IPS-11a (cell line): ENCODE measurements around the gene EIF3K.
"Not testable (repeated sequence)": the region's sequence is repeated elsewhere in the genome, so short reads cannot be mapped to it uniquely, and the experiment has no call there.

Experiments used
- H3K4me3 ChIP-seq: one replicate; pipeline ENCODE4 v1.5.1; 2013; ENCODE audit warnings: low read depth, low read length, control low read depth

Gene EIF3K

DNA sequence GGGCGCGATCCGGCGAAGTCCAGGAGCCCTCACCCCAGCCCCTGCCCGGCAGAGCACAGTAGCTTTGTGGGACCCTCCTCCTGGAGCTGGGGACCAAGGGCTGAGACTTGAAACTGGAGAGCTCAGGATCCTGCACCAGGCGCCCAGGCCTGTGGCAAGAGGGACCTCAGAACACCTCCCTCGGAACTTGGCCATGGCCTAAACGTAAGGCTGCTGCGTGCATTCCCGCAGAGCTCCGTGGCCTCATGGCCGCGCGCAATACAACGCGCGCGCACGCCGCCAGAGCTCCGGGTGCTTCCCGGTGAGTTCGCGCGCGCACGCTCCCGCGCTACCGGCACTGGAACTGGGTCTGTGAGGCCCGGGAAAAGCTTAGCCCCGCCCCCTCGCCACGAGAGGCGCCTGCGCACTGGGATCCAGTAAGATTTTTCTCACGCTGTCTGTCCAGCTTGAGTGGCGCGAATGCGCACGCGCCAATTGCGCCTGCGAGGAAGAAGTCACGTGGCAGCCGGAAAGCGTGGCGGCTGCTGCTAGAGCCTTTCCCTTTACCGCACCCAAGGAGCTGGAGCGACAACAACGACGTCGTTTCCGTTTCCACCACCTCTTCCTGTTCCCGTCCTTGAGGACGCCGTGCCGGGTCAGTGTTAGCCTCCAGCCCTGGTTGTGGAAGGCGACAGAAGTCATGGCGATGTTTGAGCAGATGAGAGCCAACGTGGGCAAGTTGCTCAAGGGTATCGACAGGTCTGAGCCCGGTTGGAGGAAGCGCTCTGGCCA, at the start of gene EIF3K:
EIF3K (plus strand) TSS at position 599 of the 771 bp plus-strand sequence; CDS start at position 680, 81 bp downstream.
- H3K4me3 ChIP-seq = peak within 1 kb of the TSS; percentile 98

DNA sequence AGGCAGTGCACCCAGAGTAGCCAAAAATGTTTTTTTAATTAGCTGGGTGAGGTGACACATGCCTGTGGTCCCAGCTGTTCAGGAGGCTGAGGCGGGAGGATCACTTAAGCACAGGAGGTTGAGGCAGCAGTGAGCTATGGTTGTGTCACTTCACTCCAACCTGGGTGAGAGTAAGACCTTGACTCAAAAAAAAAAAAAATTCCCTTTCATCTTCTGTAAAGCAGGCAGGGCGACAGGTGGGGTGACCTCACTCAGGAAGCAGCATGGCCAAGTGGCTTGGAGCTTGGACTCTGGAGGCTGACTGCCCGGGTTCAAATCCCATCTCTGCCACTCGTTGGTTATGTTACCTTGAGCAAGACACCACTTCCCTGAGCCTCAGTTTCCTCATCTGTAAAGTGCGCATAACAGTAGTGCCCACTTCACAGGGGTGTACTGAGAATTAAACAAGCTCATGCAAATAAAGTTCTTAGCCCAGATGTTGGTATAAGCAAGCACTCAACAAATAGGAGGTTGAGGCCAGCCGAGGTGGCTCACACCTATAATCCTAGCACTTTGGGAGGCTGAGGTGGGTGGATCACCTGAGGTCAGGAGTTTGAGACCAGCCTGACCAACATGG, 49.5 kb upstream of the EIF3K start:
- H3K4me3 ChIP-seq = no peak overlapping the region

GRCh38 chr19:38571682-38572081, 47.3 kb upstream of the EIF3K start:
- no peak overlapping the region for H3K4me3 ChIP-seq

- H3K4me3 ChIP-seq = no peak overlapping the region
Observed at GRCh38 chr19:38577826-38578225, 41.2 kb upstream of the EIF3K start.

- H3K4me3 ChIP-seq = not testable (repeated sequence)
Observed at GRCh38 chr19:38579304-38579703, 39.7 kb upstream of the EIF3K start.

GRCh38 chr19:38580080-38580479, 38.9 kb upstream of the EIF3K start:
- H3K4me3 ChIP-seq = no peak overlapping the region

GRCh38 chr19:38583219-38583984, 35.6 kb upstream of the EIF3K start:
- H3K4me3 ChIP-seq = no peak overlapping the region

- H3K4me3 ChIP-seq = no peak overlapping the region
Observed at GRCh38 chr19:38583985-38584305, 35.0 kb upstream of the EIF3K start.

DNA sequence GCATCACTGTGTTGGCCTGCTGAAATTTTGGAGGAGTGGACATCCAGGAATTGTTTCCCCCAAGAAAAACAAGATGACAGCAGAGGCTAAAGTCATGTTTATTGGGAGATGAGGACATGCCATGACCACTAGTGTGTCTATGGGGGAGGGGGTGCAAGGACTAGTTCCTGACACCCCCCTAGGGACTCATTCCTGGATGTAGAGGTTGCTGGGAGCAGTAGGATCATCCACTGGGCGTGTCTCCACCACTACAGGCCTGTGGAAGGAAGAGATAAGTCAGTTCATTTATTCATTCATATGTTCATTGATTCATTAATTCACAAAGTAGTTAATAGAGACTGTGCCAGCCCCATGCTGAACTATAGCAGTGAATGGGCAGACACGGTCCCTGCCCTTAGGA, 31.4 kb upstream of the EIF3K start:
- no peak overlapping the region for H3K4me3 ChIP-seq

DNA sequence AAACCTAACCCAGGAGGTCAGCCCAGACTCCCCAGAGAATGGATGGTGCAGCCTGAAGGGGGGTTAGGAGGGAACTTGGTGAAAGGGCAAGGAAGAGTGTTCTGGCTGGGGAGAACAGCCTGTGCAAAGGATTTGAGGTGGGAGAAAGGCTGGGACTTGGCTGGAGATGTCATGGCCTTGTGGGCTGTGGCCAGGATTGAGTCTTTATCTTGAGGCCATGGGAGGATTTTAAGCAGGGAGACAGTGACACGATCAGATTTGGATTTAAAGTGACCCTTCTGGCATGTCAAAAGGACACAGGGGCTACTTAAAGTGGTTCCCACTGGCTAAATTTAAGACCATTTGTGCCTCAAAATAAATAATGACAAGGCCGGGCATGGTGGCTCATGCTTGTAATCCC, 30.9 kb upstream of the EIF3K start:
- no peak overlapping the region for H3K4me3 ChIP-seq

GRCh38 chr19:38592940-38593339, 26.0 kb upstream of the EIF3K start:
- H3K4me3 ChIP-seq = no peak overlapping the region

DNA sequence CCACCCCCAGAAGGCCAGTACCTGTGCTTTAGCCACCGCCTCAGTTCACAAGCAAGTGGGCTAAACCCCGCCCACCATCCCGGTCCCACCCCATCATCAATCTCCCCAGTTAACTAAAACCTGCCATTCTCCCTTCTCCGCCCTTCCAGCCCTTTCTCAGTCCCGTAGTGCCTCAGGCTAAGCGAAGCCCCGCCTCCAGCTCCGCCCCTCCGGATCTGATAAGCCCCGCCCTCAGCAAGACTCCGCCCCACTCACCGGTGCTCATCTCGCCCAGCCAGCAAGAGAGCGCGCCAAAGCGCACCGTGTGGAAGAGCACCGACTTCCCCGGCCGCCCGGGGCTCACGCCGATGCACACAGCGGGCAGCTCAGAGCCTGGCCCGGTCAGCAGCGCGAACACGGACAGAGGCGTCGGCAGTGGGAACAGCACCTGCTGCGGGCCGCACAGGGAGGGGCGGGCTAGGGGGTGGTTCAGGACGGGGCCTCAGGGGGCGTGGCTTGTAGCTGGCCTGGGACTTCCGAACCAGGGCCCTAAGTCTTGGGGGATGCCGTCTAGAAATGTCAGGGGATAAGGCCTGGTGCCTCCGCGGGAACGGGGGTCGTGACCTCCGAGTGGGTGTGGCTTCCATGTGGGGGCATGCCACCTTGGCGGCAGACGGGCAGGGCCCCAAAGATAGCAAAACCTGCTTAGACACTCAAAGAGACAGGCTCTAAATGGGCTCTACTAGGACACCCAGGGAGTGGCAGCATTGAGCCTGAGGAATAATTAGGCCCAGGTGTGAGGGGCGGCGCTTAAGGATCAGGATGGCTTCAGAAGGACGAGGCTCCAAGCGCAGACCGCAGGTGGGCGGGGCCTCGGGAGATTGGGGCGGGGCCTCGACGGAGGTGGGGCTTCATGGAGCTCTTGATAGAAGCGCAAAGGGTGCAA, 22.7 kb upstream of the EIF3K start:
- peak overlapping the region; percentile 50 for H3K4me3 ChIP-seq

DNA sequence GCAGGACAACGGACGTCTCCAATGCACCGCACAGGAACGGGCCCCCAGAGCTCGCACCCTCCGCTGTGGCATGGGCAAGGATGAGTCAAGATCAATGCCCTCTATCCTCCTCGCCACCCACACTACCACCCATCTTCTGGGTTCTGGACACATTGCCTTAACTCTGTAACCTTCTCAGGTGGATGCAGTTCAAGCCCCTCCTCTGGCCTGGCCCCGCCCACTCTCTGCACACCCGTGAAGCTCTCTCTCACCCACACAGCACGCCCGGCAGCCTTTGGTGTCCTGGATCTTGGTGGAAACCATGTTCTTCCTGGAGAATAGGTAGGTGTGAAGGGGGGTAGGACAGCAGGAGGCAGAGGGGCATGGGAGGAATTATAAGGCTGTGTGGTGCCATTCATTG, 21.9 kb upstream of the EIF3K start:
- H3K4me3 ChIP-seq = no peak overlapping the region

- H3K4me3 ChIP-seq = no peak overlapping the region
Observed at GRCh38 chr19:38599722-38600121, 19.3 kb upstream of the EIF3K start.

- not testable (repeated sequence) for H3K4me3 ChIP-seq
Observed at GRCh38 chr19:38602856-38603255, 16.1 kb upstream of the EIF3K start.

DNA sequence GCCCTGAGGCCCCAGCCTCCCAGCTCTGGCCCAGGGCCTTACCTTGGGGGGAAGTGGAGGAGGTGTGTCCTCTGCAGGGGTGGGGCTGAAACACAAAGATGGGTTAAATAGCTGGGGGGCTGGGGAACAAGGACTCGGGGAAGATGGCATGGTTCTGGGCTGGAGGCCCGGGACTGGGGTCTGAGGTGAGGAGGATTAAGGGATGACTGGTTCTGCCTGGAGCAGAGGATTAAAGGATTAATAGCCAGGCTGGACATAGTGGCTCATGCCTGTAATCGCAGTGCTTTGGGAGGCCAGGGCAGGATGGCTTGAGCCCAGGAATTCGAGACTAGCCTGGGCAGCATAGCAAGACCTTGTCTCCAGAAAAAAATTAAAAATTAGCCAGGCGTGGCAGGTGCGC, 12.9 kb upstream of the EIF3K start:
- no peak overlapping the region for H3K4me3 ChIP-seq

DNA sequence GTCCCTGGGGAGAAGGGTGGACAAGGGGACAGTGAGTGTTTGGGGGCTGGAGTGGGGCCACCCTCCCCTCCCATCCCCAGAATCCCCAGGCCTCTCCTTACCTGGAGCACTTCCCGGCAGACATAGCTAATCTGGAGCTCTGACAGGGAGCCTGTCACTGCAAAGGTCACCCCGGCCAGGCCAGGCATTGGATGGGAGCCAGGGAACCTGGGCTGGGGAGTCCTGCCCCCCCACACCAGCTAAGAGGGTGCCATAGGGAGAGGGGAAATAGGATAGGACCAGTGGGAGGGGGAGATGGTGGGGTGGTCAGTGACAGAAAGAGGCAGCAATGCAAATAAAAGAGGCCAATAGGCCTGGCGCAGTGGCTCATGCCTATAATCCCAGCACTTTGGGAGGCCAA, 4.7 kb upstream of the EIF3K start:
- no peak overlapping the region for H3K4me3 ChIP-seq

GRCh38 chr19:38615007-38615581, 3.9 kb upstream of the EIF3K start:
- H3K4me3 ChIP-seq = no peak overlapping the region

DNA sequence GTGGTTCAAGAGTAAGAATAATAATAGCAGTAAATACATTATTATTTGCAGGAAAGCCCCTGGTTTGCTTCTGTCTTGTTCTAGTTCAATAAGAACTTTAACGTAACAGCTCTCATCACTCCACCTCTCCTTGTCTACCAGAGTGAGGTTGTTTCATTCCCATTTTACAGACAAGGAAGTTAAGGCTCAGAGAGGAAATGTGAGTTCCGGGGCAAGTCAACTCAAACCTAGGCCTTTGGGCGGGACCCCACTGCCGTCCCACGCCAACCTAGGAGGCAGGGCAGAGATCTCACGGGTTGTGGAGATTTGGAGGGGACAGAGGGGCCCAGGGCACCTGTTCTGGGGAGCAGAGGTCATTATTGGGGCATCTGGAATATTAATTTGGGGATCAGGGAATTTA, 2.7 kb upstream of the EIF3K start:
- no peak overlapping the region for H3K4me3 ChIP-seq

DNA sequence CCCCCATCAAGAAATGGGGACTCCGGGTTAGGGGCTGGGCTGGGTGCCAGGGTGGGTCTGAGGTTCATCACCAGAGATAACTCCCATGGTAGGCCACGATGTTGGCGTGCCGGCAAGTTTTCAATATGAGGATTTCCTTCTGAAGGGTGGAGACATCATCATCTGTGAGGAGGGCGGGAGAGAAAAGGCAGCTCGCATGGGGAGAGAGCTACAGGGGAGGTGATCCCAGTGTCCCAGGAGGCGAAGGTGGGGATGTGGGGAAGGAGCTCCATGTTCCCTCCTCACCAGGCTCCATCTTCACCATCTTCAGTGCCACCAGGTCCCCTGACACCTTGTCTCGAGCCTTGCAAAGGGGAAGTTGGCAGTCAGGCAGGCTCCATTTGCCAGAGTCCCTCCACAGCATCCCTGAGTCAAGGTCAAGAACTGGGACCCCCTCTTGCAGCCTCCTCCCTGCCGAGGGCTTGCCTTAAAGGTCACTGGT, 1.7 kb upstream of the EIF3K start:
- no peak overlapping the region for H3K4me3 ChIP-seq
